ENCODE results near the gene FBLN2.

FBLN2 gene

GRCh38 chr3:13590841-13591520 lies 42.1 kb downstream of the FBLN2 start:
- Histone ChIP-seq H3K4ac (ENCODE audit: low read length) (no peak overlapping the region), H2BK12ac (ENCODE audit: low read length) (no peak overlapping the region), H2BK5ac (ENCODE audit: low read length) (no peak overlapping the region), H3K14ac (ENCODE audit: low read length) (no peak overlapping the region), H3K79me1 (ENCODE audit: low read depth, low read length) (no peaks in the 10 kb centered on the region), H3K4me1 (ENCODE audit: control insufficient read depth in 2 of 2, insufficient read depth in 1 of 2, low read depth in 1 of 2, low read length in 2 of 2) (peaks cover 4 to 9% of the 10 kb centered on the region in 2 donors), H3K9me3 (replicated peaks in 1 of 2; ENCODE audit: control insufficient read depth in 2 of 2, insufficient read depth in 1 of 2, low read depth in 1 of 2, low read length in 2 of 2) (no peaks in the 10 kb centered on the region), H2BK15ac (ENCODE audit: low read length) (no peak overlapping the region), H3K23ac (ENCODE audit: low read depth, low read length, poor library complexity) (no peak overlapping the region), H2AFZ (ENCODE audit: low read length) (no peak overlapping the region), H3K36me3 (replicated peaks in 1 of 2; ENCODE audit: control insufficient read depth in 2 of 2, insufficient read depth in 2 of 2, low read length in 2 of 2) (no peaks in the 10 kb centered on the region), H3K18ac (ENCODE audit: low read length) (no peak overlapping the region), H3K4me3 (ENCODE audit: low read length in 2 of 2) (no peak overlapping the region), H2AK5ac (ENCODE audit: low read depth, low read length) (no peak overlapping the region), H3K9ac (ENCODE audit: low read depth, low read length, poor library complexity) (no peak overlapping the region), H4K91ac (ENCODE audit: low read depth, low read length, poor library complexity) (no peak overlapping the region), H3K4me2 (ENCODE audit: insufficient read depth, low read length, poor library complexity, severe bottlenecking) (no peak overlapping the region), H3K27ac (replicated peaks; ENCODE audit: low read length) (no peak overlapping the region), H2BK120ac (ENCODE audit: low read depth, low read length) (no peak overlapping the region), H3K27me3 (ENCODE audit: control insufficient read depth in 3 of 3, insufficient read depth in 3 of 3, low read depth in 1 of 3, low read length in 3 of 3) (peaks cover 0 to 2% (median 0%) of the 10 kb centered on the region in 3 experiments), H4K8ac (ENCODE audit: low read depth, low read length) (no peak overlapping the region)
- WGBS, 2 donors (ENCODE audit: extremely low coverage in 2 of 2, insufficient read length in 2 of 2, insufficient replicate concordance in 1 of 2), result no CpG with 5 or more reads among the region's 3 CpGs
- DNase-seq (ENCODE audit: low spot score), result no peak

GRCh38 chr3:13593615-13594014 lies 44.7 kb downstream of the FBLN2 start:
- WGBS, 2 donors (ENCODE audit: extremely low coverage in 2 of 2, insufficient read length in 2 of 2, insufficient replicate concordance in 1 of 2), result no CpG with 5 or more reads among the region's 10 CpGs
- Histone ChIP-seq H2BK5ac (ENCODE audit: low read length) (no peak overlapping the region), H3K23ac (ENCODE audit: low read depth, low read length, poor library complexity) (no peak overlapping the region), H4K91ac (ENCODE audit: low read depth, low read length, poor library complexity) (no peak overlapping the region), H3K4me3 (ENCODE audit: low read length in 2 of 2) (no peak overlapping the region), H3K9ac (ENCODE audit: low read depth, low read length, poor library complexity) (no peak overlapping the region), H3K4me2 (ENCODE audit: insufficient read depth, low read length, poor library complexity, severe bottlenecking) (no peak overlapping the region), H2AK5ac (ENCODE audit: low read depth, low read length) (no peak overlapping the region), H3K27me3 (ENCODE audit: control insufficient read depth in 3 of 3, insufficient read depth in 3 of 3, low read depth in 1 of 3, low read length in 3 of 3) (peaks cover 0 to 5% (median 2%) of the 10 kb centered on the region in 3 experiments), H2BK120ac (ENCODE audit: low read depth, low read length) (no peak overlapping the region), H3K9me3 (replicated peaks in 1 of 2; ENCODE audit: control insufficient read depth in 2 of 2, insufficient read depth in 1 of 2, low read depth in 1 of 2, low read length in 2 of 2) (no peaks in the 10 kb centered on the region), H3K27ac (replicated peaks; ENCODE audit: low read length) (no peak overlapping the region), H2BK12ac (ENCODE audit: low read length) (no peak overlapping the region), H4K8ac (ENCODE audit: low read depth, low read length) (no peak overlapping the region), H3K4ac (ENCODE audit: low read length) (no peak overlapping the region), H3K79me1 (ENCODE audit: low read depth, low read length) (peaks cover 1% of the 10 kb centered on the region), H3K36me3 (replicated peaks in 1 of 2; ENCODE audit: control insufficient read depth in 2 of 2, insufficient read depth in 2 of 2, low read length in 2 of 2) (no peaks in the 10 kb centered on the region), H3K14ac (ENCODE audit: low read length) (no peak overlapping the region), H2BK15ac (ENCODE audit: low read length) (no peak overlapping the region), H3K18ac (ENCODE audit: low read length) (no peak overlapping the region), H2AFZ (ENCODE audit: low read length) (no peak overlapping the region), H3K4me1 (ENCODE audit: control insufficient read depth in 2 of 2, insufficient read depth in 1 of 2, low read depth in 1 of 2, low read length in 2 of 2) (peaks cover 4 to 5% of the 10 kb centered on the region in 2 donors)
- no peak for DNase-seq (ENCODE audit: low spot score)

GRCh38 chr3:13594146-13594545 lies 45.2 kb downstream of the FBLN2 start:
- DNase-seq (ENCODE audit: low spot score), result no peak
- no peak overlapping the region for H2AK5ac ChIP-seq (ENCODE audit: low read depth, low read length)
- no peak overlapping the region for H2BK15ac ChIP-seq (ENCODE audit: low read length)
- no peak overlapping the region for H4K91ac ChIP-seq (ENCODE audit: low read depth, low read length, poor library complexity)
- H3K27ac ChIP-seq (replicated peaks; ENCODE audit: low read length), result no peak overlapping the region
- no peak overlapping the region for H2BK5ac ChIP-seq (ENCODE audit: low read length)
- no peak overlapping the region for H3K9ac ChIP-seq (ENCODE audit: low read depth, low read length, poor library complexity)
- H2AFZ ChIP-seq (ENCODE audit: low read length), result no peak overlapping the region
- H3K23ac ChIP-seq (ENCODE audit: low read depth, low read length, poor library complexity), result no peak overlapping the region
- H3K9me3 ChIP-seq (replicated peaks in 1 of 2; ENCODE audit: control insufficient read depth in 2 of 2, insufficient read depth in 1 of 2, low read depth in 1 of 2, low read length in 2 of 2), result no peaks in the 10 kb centered on the region
- H3K4me1 ChIP-seq (ENCODE audit: control insufficient read depth in 2 of 2, insufficient read depth in 1 of 2, low read depth in 1 of 2, low read length in 2 of 2), result peaks cover 5 to 6% of the 10 kb centered on the region in 2 donors
- H4K8ac ChIP-seq (ENCODE audit: low read depth, low read length), result no peak overlapping the region
- peaks cover 2% of the 10 kb centered on the region for H3K79me1 ChIP-seq (ENCODE audit: low read depth, low read length)
- H3K4me3 ChIP-seq (ENCODE audit: low read length in 2 of 2), result no peak overlapping the region
- no peak overlapping the region for H2BK12ac ChIP-seq (ENCODE audit: low read length)
- no peak overlapping the region for H3K14ac ChIP-seq (ENCODE audit: low read length)
- H3K4me2 ChIP-seq (ENCODE audit: insufficient read depth, low read length, poor library complexity, severe bottlenecking), result no peak overlapping the region
- H3K4ac ChIP-seq (ENCODE audit: low read length), result no peak overlapping the region
- peak overlapping the region; percentile 19 for H3K18ac ChIP-seq (ENCODE audit: low read length)
- no peak overlapping the region for H2BK120ac ChIP-seq (ENCODE audit: low read depth, low read length)
- WGBS, 2 donors (ENCODE audit: extremely low coverage in 2 of 2, insufficient read length in 2 of 2, insufficient replicate concordance in 1 of 2), result no CpG with 5 or more reads among the region's 8 CpGs
- H3K36me3 ChIP-seq (replicated peaks in 1 of 2; ENCODE audit: control insufficient read depth in 2 of 2, insufficient read depth in 2 of 2, low read length in 2 of 2), result no peaks in the 10 kb centered on the region
- H3K27me3 ChIP-seq (ENCODE audit: control insufficient read depth in 3 of 3, insufficient read depth in 3 of 3, low read depth in 1 of 3, low read length in 3 of 3), result peaks cover 0 to 5% (median 2%) of the 10 kb centered on the region in 3 experiments

- Histone ChIP-seq H3K9me3 (replicated peaks in 1 of 2; ENCODE audit: control insufficient read depth in 2 of 2, insufficient read depth in 1 of 2, low read depth in 1 of 2, low read length in 2 of 2) (no peaks in the 10 kb centered on the region), H2AFZ (ENCODE audit: low read length) (no peak overlapping the region), H3K4me3 (ENCODE audit: low read length in 2 of 2) (no peak overlapping the region), H3K4me1 (ENCODE audit: control insufficient read depth in 2 of 2, insufficient read depth in 1 of 2, low read depth in 1 of 2, low read length in 2 of 2) (peaks cover 5 to 11% of the 10 kb centered on the region in 2 donors), H3K36me3 (replicated peaks in 1 of 2; ENCODE audit: control insufficient read depth in 2 of 2, insufficient read depth in 2 of 2, low read length in 2 of 2) (no peaks in the 10 kb centered on the region), H3K27me3 (ENCODE audit: control insufficient read depth in 3 of 3, insufficient read depth in 3 of 3, low read depth in 1 of 3, low read length in 3 of 3) (peaks cover 0 to 5% (median 2%) of the 10 kb centered on the region in 3 experiments), H2BK15ac (ENCODE audit: low read length) (no peak overlapping the region), H3K23ac (ENCODE audit: low read depth, low read length, poor library complexity) (no peak overlapping the region), H4K91ac (ENCODE audit: low read depth, low read length, poor library complexity) (no peak overlapping the region), H2BK12ac (ENCODE audit: low read length) (no peak overlapping the region), H3K4me2 (ENCODE audit: insufficient read depth, low read length, poor library complexity, severe bottlenecking) (no peak overlapping the region), H2BK120ac (ENCODE audit: low read depth, low read length) (no peak overlapping the region), H4K8ac (ENCODE audit: low read depth, low read length) (peak overlapping the region; percentile 26), H3K27ac (replicated peaks; ENCODE audit: low read length) (no peak overlapping the region), H2BK5ac (ENCODE audit: low read length) (no peak overlapping the region), H3K18ac (ENCODE audit: low read length) (peak overlapping the region; percentile 69), H2AK5ac (ENCODE audit: low read depth, low read length) (peak overlapping the region; percentile 23), H3K4ac (ENCODE audit: low read length) (peak overlapping the region; percentile 72), H3K9ac (ENCODE audit: low read depth, low read length, poor library complexity) (no peak overlapping the region), H3K14ac (ENCODE audit: low read length) (no peak overlapping the region), H3K79me1 (ENCODE audit: low read depth, low read length) (peaks cover 2% of the 10 kb centered on the region)
- WGBS, 2 donors (ENCODE audit: extremely low coverage in 2 of 2, insufficient read length in 2 of 2, insufficient replicate concordance in 1 of 2), result no CpG with 5 or more reads among the region's 10 CpGs
- DNase-seq (ENCODE audit: low spot score), result no peak
These were observed 46.1 kb downstream of the FBLN2 start for GRCh38 chr3:13594991-13595421.

Data from neuronal stem cell (in vitro differentiated cells).